ENCODE results near the gene NRF1.
"Not testable (repeated sequence)": the region's sequence is repeated elsewhere in the genome, so short reads cannot be mapped to it uniquely, and the experiment has no call there.

Gene NRF1

GRCh38 chr7:129586179-129586578 lies 25.3 kb upstream of the NRF1 start:
- H3K27me3 ChIP-seq (ENCODE audit: control insufficient read depth, insufficient read depth, low read length); H3K27ac ChIP-seq (ENCODE audit: low read length); H3K9me3 ChIP-seq (ENCODE audit: control insufficient read depth, low read depth, low read length); H3K4me3 ChIP-seq (ENCODE audit: low read length); H3K36me3 ChIP-seq (ENCODE audit: control insufficient read depth, low read depth, low read length); H3K4me1 ChIP-seq (ENCODE audit: control insufficient read depth, low read depth, low read length); H3K9ac ChIP-seq (ENCODE audit: low read length): not testable (repeated sequence)

- Histone ChIP-seq H3K27ac (ENCODE audit: low read length) (no peak overlapping the region), H3K27me3 (ENCODE audit: control insufficient read depth, insufficient read depth, low read length) (no peaks in the 10 kb centered on the region), H3K4me1 (ENCODE audit: control insufficient read depth, low read depth, low read length) (no peaks in the 10 kb centered on the region), H3K36me3 (ENCODE audit: control insufficient read depth, low read depth, low read length) (no peaks in the 10 kb centered on the region), H3K9ac (ENCODE audit: low read length) (no peak overlapping the region), H3K4me3 (ENCODE audit: low read length) (no peak overlapping the region), H3K9me3 (ENCODE audit: control insufficient read depth, low read depth, low read length) (no peaks in the 10 kb centered on the region)
Measured at GRCh38 chr7:129588268-129588667, 23.3 kb upstream of the NRF1 start.

GRCh38 chr7:129591868-129592267 lies 19.7 kb upstream of the NRF1 start:
- H3K36me3 ChIP-seq (ENCODE audit: control insufficient read depth, low read depth, low read length): no peaks in the 10 kb centered on the region
- H3K4me1 ChIP-seq (ENCODE audit: control insufficient read depth, low read depth, low read length): no peaks in the 10 kb centered on the region
- H3K4me3 ChIP-seq (ENCODE audit: low read length): no peak overlapping the region
- no peaks in the 10 kb centered on the region for H3K27me3 ChIP-seq (ENCODE audit: control insufficient read depth, insufficient read depth, low read length)
- H3K9me3 ChIP-seq (ENCODE audit: control insufficient read depth, low read depth, low read length): no peaks in the 10 kb centered on the region
- H3K27ac ChIP-seq (ENCODE audit: low read length): no peak overlapping the region
- no peak overlapping the region for H3K9ac ChIP-seq (ENCODE audit: low read length)

GRCh38 chr7:129596386-129596785 lies 15.1 kb upstream of the NRF1 start:
- H3K9ac ChIP-seq (ENCODE audit: low read length); H3K36me3 ChIP-seq (ENCODE audit: control insufficient read depth, low read depth, low read length); H3K27ac ChIP-seq (ENCODE audit: low read length); H3K4me3 ChIP-seq (ENCODE audit: low read length); H3K27me3 ChIP-seq (ENCODE audit: control insufficient read depth, insufficient read depth, low read length); H3K9me3 ChIP-seq (ENCODE audit: control insufficient read depth, low read depth, low read length); H3K4me1 ChIP-seq (ENCODE audit: control insufficient read depth, low read depth, low read length): not testable (repeated sequence)

GRCh38 chr7:129597672-129598071 lies 13.8 kb upstream of the NRF1 start:
- Histone ChIP-seq H3K27ac (ENCODE audit: low read length) (no peak overlapping the region), H3K4me1 (ENCODE audit: control insufficient read depth, low read depth, low read length) (no peaks in the 10 kb centered on the region), H3K36me3 (ENCODE audit: control insufficient read depth, low read depth, low read length) (no peaks in the 10 kb centered on the region), H3K27me3 (ENCODE audit: control insufficient read depth, insufficient read depth, low read length) (no peaks in the 10 kb centered on the region), H3K9me3 (ENCODE audit: control insufficient read depth, low read depth, low read length) (no peaks in the 10 kb centered on the region), H3K9ac (ENCODE audit: low read length) (no peak overlapping the region), H3K4me3 (ENCODE audit: low read length) (no peak overlapping the region)

- Histone ChIP-seq H3K27ac (ENCODE audit: low read length) (no peak overlapping the region), H3K4me1 (ENCODE audit: control insufficient read depth, low read depth, low read length) (no peaks in the 10 kb centered on the region), H3K9me3 (ENCODE audit: control insufficient read depth, low read depth, low read length) (no peaks in the 10 kb centered on the region), H3K4me3 (ENCODE audit: low read length) (no peak overlapping the region), H3K9ac (ENCODE audit: low read length) (no peak overlapping the region), H3K36me3 (ENCODE audit: control insufficient read depth, low read depth, low read length) (no peaks in the 10 kb centered on the region), H3K27me3 (ENCODE audit: control insufficient read depth, insufficient read depth, low read length) (no peaks in the 10 kb centered on the region)
Measured at GRCh38 chr7:129599174-129599573, 12.3 kb upstream of the NRF1 start.

GRCh38 chr7:129603594-129603993 lies 7.9 kb upstream of the NRF1 start:
- H3K9ac ChIP-seq (ENCODE audit: low read length); H3K4me1 ChIP-seq (ENCODE audit: control insufficient read depth, low read depth, low read length); H3K9me3 ChIP-seq (ENCODE audit: control insufficient read depth, low read depth, low read length); H3K36me3 ChIP-seq (ENCODE audit: control insufficient read depth, low read depth, low read length); H3K27ac ChIP-seq (ENCODE audit: low read length); H3K27me3 ChIP-seq (ENCODE audit: control insufficient read depth, insufficient read depth, low read length); H3K4me3 ChIP-seq (ENCODE audit: low read length): not testable (repeated sequence)

GRCh38 chr7:129604021-129604420 lies 7.5 kb upstream of the NRF1 start:
- not testable (repeated sequence) for H3K4me3 ChIP-seq (ENCODE audit: low read length); H3K4me1 ChIP-seq (ENCODE audit: control insufficient read depth, low read depth, low read length); H3K36me3 ChIP-seq (ENCODE audit: control insufficient read depth, low read depth, low read length); H3K27ac ChIP-seq (ENCODE audit: low read length); H3K9me3 ChIP-seq (ENCODE audit: control insufficient read depth, low read depth, low read length); H3K27me3 ChIP-seq (ENCODE audit: control insufficient read depth, insufficient read depth, low read length); H3K9ac ChIP-seq (ENCODE audit: low read length)

- Histone ChIP-seq H3K4me1 (ENCODE audit: control insufficient read depth, low read depth, low read length) (no peaks in the 10 kb centered on the region), H3K9me3 (ENCODE audit: control insufficient read depth, low read depth, low read length) (no peaks in the 10 kb centered on the region), H3K9ac (ENCODE audit: low read length) (no peak overlapping the region), H3K4me3 (ENCODE audit: low read length) (no peak overlapping the region), H3K36me3 (ENCODE audit: control insufficient read depth, low read depth, low read length) (peaks cover 7% of the 10 kb centered on the region), H3K27me3 (ENCODE audit: control insufficient read depth, insufficient read depth, low read length) (no peaks in the 10 kb centered on the region), H3K27ac (ENCODE audit: low read length) (no peak overlapping the region)
Measured at GRCh38 chr7:129604713-129605437, 6.6 kb upstream of the NRF1 start.

GRCh38 chr7:129605960-129606614 lies 5.4 kb upstream of the NRF1 start:
- H3K36me3 ChIP-seq (ENCODE audit: control insufficient read depth, low read depth, low read length): peaks cover 7% of the 10 kb centered on the region
- no peak overlapping the region for H3K9ac ChIP-seq (ENCODE audit: low read length)
- no peak overlapping the region for H3K4me3 ChIP-seq (ENCODE audit: low read length)
- no peaks in the 10 kb centered on the region for H3K27me3 ChIP-seq (ENCODE audit: control insufficient read depth, insufficient read depth, low read length)
- no peaks in the 10 kb centered on the region for H3K4me1 ChIP-seq (ENCODE audit: control insufficient read depth, low read depth, low read length)
- no peaks in the 10 kb centered on the region for H3K9me3 ChIP-seq (ENCODE audit: control insufficient read depth, low read depth, low read length)
- H3K27ac ChIP-seq (ENCODE audit: low read length): no peak overlapping the region

- H3K36me3 ChIP-seq (ENCODE audit: control insufficient read depth, low read depth, low read length): peaks cover 7% of the 10 kb centered on the region
- H3K4me1 ChIP-seq (ENCODE audit: control insufficient read depth, low read depth, low read length): no peaks in the 10 kb centered on the region
- H3K27me3 ChIP-seq (ENCODE audit: control insufficient read depth, insufficient read depth, low read length): no peaks in the 10 kb centered on the region
- no peak overlapping the region for H3K9ac ChIP-seq (ENCODE audit: low read length)
- no peak overlapping the region for H3K4me3 ChIP-seq (ENCODE audit: low read length)
- no peak overlapping the region for H3K27ac ChIP-seq (ENCODE audit: low read length)
- no peaks in the 10 kb centered on the region for H3K9me3 ChIP-seq (ENCODE audit: control insufficient read depth, low read depth, low read length)
Measured at GRCh38 chr7:129606803-129607202, 4.7 kb upstream of the NRF1 start.

GRCh38 chr7:129607471-129608120 lies 3.9 kb upstream of the NRF1 start:
- Histone ChIP-seq H3K4me3 (ENCODE audit: low read length) (no peak overlapping the region), H3K27ac (ENCODE audit: low read length) (no peak overlapping the region), H3K36me3 (ENCODE audit: control insufficient read depth, low read depth, low read length) (peaks cover 7% of the 10 kb centered on the region), H3K9ac (ENCODE audit: low read length) (no peak overlapping the region), H3K9me3 (ENCODE audit: control insufficient read depth, low read depth, low read length) (no peaks in the 10 kb centered on the region), H3K27me3 (ENCODE audit: control insufficient read depth, insufficient read depth, low read length) (no peaks in the 10 kb centered on the region), H3K4me1 (ENCODE audit: control insufficient read depth, low read depth, low read length) (no peaks in the 10 kb centered on the region)

Data from iPS-18a (cell line).